ENCODE results near the gene FCHSD2. TPM values are rescaled to one million over a fixed set of nuclear protein-coding genes. Genes with fewer than 3 reads are reported as not detected.

The FCHSD2 gene
- total and polyA plus RNA-seq, 2 of the 13 experiments (the other 11 are each of a cell fraction or from before 2014, with no cell fraction given): 20.5 to 24.8 TPM

GRCh38 chr11:72851726-72852125, 290.4 kb downstream of the FCHSD2 start:
- Histone ChIP-seq H3K9me3 (ENCODE audit: low read length) (no peaks in the 10 kb centered on the region), H3K27ac (ENCODE audit: extremely low read length, insufficient read depth, low read length) (no peak overlapping the region), H3K27me3 (ENCODE audit: control insufficient read depth in 1 of 2, insufficient read depth in 2 of 2, low read length in 2 of 2) (no peaks in the 10 kb centered on the region), H4K20me1 (ENCODE audit: insufficient read depth, low read length) (no peaks in the 10 kb centered on the region), H3K4me2 (ENCODE audit: low read depth, low read length) (no peak overlapping the region), H2AFZ (ENCODE audit: low read length) (no peak overlapping the region), H3K79me2 (ENCODE audit: insufficient read depth, low read length) (no peaks in the 10 kb centered on the region), H3K36me3 (replicated peaks in 1 of 2; ENCODE audit: control insufficient read depth in 1 of 2, insufficient read depth in 2 of 2, low read length in 2 of 2) (peaks cover 10 to 36% of the 10 kb centered on the region in 2 experiments), H3K4me3 (replicated peaks in 1 of 3; ENCODE audit: insufficient read depth in 1 of 3, low read depth in 2 of 3, low read length in 3 of 3) (no peak overlapping the region), H3K4me1 (ENCODE audit: insufficient read depth, low read length) (no peaks in the 10 kb centered on the region), H3K9ac (ENCODE audit: insufficient read depth, low read depth, low read length) (no peak overlapping the region)
- ATAC-seq (no peak), DNase-seq (ENCODE audit: low spot score) (no peak), FAIRE-seq (no peak)
- ChIA-PET CTCF (ENCODE audit: low intra/inter-chr PET ratio, low total read pairs) (no interaction called here), POLR2A (no interaction called here)
- intact Hi-C loops (cut with micrococcal nuclease; ENCODE audit: unreplicated experiment): no loop called here
- 96% methylated on average over 4 of the region's 4 CpGs for WGBS (ENCODE audit: low lambda C conversion rate)
- TF ChIP-seq ZNF44 (CRISPR knock-in tag; IDR thresholded peaks at IDR 0.05): no peak
- TF ChIP-seq ZSCAN5A (CRISPR knock-in tag; IDR thresholded peaks at IDR 0.05; ENCODE audit: borderline replicate concordance): no peak
- TF ChIP-seq ZNF781 (CRISPR knock-in tag; IDR thresholded peaks at IDR 0.05; ENCODE audit: borderline replicate concordance, not compliant biosample characterization): no peak
- no peak for TF ChIP-seq FOXK1 (CRISPR knock-in tag; IDR thresholded peaks at IDR 0.05; ENCODE audit: borderline replicate concordance, low read depth)
- no peak for TF ChIP-seq FLYWCH1 (CRISPR knock-in tag; IDR thresholded peaks at IDR 0.05)
- no peak for TF ChIP-seq GLI4 (CRISPR knock-in tag; IDR thresholded peaks at IDR 0.05; ENCODE audit: borderline replicate concordance)
- TF ChIP-seq ZNF34 (CRISPR knock-in tag; IDR thresholded peaks at IDR 0.05; ENCODE audit: borderline replicate concordance): no peak
- TF ChIP-seq ZBTB26 (CRISPR knock-in tag; IDR thresholded peaks at IDR 0.05; ENCODE audit: borderline replicate concordance): no peak
- TF ChIP-seq TOPORS (CRISPR knock-in tag; IDR thresholded peaks at IDR 0.05): no peak
- no peak for TF ChIP-seq ZNF775 (CRISPR knock-in tag; IDR thresholded peaks at IDR 0.05; ENCODE audit: borderline replicate concordance)
- TF ChIP-seq YEATS2 (CRISPR knock-in tag; IDR thresholded peaks at IDR 0.05; ENCODE audit: borderline replicate concordance): no peak
- no TSS peak for BruUV-seq (replicated peaks)
- in situ Hi-C loops (cut with HindIII; ENCODE audit: extremely low pct_ligation_motif_present, low pct_unique_long_range_greater_than_20kb): no loop called here
